NCI-H2196 treated with DMSO at 0.1 percent for 48 hours (cell line): Measurements from ENCODE around the gene UBE2Q1.
"Not testable (repeated sequence)": the region's sequence is repeated elsewhere in the genome, so short reads cannot be mapped to it uniquely, and the experiment has no call there.

Experiments
- DNase-seq: peaks from one replicate; lab custom pipeline; 2025; ENCODE audit not compliant: unreplicated experiment; lab: John Stamatoyannopoulos, UW

Gene UBE2Q1

DNA sequence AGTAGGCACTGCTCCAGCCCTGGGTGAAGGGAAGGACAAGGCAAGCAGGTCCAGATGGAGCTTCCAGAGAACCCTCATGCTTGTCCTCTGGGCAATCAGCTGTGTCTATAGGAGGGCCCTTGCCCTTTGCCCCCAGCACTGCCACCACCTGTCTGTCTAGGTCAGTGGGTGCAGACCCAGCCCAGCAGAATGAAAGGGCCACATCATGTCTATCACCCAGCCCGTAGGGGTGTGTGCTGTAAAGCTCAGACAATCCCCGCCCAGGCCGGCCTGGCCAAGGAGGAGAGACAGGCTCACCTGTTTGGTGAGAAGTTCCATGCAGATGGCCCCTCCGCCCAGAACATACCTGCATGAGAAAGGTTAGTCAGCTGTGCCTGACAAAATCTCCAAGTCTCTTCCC is 7.0 kb downstream of the UBE2Q1 start:
- DNase-seq = no peak

DNA sequence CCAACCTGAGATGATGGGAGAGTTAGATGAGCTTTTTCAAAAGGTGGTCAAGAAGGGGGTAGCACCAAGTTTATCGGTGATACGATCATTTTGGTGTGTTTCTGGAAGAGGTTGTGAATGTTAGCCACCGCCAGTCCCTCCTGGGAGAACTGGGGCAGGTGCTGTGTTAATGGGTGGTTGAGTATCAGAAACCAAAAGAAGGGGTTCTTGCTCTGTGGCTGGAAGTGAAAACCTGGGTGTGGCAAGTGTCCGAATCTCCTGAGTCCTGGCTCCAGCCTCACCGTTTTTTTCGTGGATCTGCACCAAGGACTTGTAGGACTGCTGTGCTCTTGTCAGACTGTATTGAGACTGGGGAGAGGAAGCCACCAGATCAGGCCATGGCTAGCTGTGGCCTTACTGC is 7.8 kb downstream of the UBE2Q1 start:
- no peak for DNase-seq

DNA sequence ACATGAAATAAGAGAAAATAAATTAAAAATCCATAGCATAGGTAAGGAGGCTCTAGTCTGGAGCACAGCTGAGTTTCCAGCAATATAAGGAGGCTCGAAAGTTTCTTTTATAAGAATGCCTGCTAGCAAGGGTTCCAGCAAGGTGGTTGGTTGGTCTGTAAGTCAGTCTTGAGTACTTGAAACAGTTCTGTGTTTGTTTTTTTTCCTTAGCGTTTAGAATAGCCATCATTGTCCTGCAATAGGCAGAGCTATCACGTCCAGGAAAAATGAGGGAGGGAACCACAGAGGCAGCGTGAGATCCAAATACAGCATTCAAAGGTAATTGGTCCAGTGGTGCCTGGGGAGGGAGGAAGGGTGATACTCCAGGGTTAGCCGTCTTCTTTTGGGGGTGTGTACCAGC is 8.4 kb downstream of the UBE2Q1 start:
- no peak for DNase-seq

DNA sequence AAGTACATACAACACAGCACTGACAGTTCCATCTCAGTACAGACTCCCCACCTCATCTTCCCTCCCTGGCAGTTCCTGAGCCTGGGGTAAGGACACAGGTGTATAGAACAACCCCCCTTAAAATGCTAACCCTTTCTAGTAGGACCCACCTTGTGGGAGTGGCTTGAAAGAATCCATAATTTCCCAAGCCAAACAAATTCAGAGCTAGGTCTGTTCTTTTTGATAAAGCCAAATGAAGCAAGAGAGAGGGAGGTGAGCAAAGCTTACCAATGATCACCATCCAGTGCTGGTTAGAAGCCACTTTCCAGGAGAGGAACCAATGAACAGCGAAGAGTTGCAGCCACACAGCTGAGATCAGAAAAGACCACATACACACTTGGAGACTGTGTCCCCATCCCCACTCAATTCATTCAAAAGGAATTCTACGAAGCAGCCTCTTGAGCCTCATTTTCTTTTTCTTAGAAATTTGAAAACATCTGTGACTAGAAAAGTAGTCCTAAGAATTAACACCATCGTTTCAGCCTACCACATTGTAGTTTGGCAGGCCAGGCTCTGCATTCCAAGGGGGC is 9.2 kb downstream of the UBE2Q1 start:
- no peak for DNase-seq

- DNase-seq = no peak
These were observed 10.4 kb downstream of the UBE2Q1 start for GRCh38 chr1:154548028-154548427.

DNA sequence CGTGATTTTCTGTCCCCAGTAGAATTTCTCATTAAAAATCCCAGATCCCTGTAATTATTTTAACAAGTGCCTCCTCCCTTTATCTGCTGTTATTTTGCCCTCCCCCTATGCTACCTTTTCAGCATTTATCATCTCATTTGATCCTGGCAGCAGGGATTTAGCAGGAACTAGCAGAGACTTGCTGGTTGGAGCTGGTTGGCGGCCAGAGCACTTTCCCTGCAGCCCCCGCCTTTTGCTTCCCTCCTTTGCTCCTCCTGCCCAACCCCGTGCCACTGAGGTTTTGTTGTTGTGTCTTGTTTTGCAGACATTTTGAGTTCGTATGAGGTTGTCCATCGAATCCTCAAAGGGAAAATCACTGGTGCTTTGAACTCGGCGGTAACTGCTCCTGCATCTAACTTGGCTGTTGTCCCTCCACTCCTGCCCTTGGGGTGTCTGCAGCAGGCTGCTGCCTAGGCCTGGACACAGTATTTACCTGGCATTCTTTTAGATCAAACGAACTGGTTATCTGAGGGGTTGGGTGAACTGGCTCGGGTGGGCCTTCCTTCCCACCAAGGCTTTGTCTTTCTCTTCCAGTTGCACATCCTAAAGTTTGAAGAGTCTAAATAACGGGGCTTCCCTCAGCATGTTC is 11.2 kb downstream of the UBE2Q1 start:
- DNase-seq = no peak

DNA sequence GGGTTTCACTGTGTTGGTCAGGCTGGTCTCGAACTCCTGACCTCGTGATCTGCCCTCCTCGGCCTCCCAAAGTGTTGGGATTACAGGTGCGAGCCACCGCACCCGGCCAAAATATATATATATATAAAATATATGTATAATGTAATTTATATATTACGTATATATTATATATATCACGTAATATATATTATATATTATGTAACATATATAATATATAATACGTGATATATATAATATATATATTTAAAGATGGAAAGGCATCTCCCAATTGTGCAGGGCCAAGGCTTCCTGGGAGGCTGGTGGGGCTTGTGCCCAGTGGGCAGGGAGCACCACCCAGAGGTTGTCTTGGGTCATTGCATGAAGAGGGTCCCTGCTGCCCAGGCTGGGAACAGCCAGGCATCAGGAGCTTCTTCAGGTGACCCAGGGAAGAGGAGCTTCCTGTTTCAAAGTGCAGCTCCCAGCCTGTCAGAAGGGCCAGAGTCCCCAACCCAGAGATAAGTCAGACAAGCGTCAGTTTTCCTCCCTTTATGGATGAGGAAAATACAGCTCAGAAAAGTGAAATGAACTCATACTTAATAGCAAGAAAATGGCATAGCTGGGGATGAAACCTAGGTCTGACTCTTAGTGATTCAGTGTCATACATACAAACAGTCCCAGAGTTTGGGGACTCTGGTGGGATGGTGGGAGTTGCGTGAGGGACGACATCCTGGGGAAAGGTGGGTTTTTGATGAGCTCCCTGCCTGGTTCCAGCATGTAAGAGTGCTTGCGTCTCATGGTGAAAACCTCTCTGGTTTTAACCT is 12.0 kb downstream of the UBE2Q1 start:
- DNase-seq = peak; percentile 58

- no peak for DNase-seq
These were observed 17.2 kb downstream of the UBE2Q1 start for GRCh38 chr1:154541231-154541630.

DNA sequence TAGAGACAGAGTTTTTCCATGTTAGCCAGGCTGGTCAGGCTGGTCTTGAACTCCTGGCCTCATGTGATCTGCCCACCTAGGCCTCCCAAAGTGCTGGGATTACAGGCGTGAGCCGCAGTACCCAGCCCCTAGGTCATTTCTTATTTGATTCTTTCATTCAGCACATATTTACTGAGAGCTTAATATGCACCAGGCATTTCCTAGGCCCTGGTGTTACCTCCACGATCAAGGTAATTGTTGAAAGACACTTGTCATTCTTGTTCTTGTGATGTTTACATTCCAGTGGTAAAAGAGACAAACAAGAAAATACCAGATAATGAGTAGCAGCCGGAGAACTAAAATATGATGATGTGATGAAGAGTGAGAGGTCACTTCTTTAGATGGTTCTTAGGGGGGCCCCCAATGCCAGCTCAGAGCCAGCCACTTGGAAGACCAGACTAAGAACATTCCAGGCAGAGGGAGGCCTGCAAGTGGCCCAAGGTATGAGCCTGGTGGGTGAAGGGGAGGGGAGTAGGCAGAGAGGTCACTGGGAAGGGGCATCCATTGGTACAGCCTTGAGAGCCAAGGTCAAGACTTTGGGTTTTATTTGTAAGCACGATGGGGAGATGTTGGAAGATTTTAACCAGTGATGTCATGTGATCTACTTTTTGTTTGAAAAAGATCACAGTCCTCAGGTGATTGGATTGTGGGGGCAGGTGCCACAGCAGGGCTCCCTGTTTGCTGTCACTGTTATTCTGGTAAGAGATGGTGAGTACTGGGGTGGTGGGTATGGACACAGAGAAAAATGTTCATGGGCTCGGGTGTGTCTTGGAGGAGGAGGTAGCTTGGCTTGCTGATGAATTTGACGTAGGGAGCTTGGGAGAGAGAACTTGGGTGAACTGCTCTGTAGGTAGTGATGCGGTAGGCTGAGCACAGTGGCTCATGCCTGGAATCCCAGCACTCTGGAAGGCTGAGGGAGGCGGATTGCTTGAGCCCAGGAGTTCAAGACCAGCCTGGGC is 18.7 kb downstream of the UBE2Q1 start:
- DNase-seq = no peak

GRCh38 chr1:154536570-154536969 is 21.9 kb downstream of the UBE2Q1 start:
- no peak for DNase-seq

GRCh38 chr1:154533952-154534844 is 24.3 kb downstream of the UBE2Q1 start:
- no peak for DNase-seq

- DNase-seq = not testable (repeated sequence)
These were observed 26.5 kb downstream of the UBE2Q1 start for GRCh38 chr1:154531950-154532349.

DNA sequence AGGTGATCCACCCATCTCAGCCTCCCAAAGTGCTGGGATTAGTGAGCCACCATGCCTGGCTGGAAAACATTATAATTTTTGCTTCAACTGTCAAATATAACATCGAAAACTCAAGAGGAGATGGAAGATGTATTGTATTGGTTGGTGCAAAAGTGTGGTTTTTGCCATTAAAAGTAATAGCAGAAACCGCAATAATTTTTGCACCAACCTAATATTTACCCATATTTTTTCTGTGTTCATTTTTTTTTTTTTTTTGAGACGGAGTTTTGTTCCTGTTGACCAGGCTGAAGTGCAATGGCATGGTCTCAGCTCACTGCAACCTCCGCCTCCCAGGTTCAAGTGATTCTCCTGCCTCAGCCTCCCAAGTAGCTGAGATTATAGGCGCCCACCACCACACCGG is 29.2 kb downstream of the UBE2Q1 start:
- no peak for DNase-seq

DNA sequence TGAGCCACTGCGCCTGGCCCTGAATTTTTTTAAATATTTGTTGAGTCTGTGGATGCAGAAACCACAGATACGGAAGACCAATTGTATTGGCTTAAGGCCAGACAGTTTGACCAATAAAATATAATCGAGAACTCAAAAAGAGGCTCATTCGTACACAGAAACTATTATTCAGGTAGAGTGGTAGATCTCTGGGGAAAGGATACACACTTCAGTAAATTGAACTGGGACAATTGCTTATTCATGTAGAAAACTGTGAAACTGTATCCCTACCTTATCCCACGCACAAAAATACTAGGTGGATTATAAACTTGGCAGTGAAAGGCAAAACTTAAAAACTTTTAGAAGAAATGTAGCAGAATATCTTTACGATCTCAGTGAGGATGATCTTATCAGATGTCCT is 31.3 kb downstream of the UBE2Q1 start:
- peak; percentile 12 for DNase-seq

DNA sequence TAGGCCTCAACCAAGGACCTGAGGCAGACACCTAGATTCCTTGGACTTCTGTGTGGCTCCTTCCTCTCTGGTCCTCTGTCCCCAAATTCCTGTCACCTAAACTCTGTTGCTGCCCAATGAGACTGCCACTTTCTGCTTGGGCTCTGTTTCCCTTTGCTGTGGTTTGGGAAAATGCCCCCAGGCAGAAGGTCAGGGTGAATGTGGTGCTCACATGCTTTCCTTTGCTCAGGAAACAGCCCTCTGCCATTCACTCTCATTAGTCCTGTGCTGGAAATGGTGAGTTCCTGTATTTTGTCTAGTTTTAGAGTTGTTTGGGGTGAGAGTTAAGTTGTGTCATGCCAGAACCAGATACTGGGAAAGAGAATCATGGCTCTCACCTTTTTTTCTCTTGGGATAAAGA is 33.6 kb downstream of the UBE2Q1 start:
- DNase-seq = no peak

DNA sequence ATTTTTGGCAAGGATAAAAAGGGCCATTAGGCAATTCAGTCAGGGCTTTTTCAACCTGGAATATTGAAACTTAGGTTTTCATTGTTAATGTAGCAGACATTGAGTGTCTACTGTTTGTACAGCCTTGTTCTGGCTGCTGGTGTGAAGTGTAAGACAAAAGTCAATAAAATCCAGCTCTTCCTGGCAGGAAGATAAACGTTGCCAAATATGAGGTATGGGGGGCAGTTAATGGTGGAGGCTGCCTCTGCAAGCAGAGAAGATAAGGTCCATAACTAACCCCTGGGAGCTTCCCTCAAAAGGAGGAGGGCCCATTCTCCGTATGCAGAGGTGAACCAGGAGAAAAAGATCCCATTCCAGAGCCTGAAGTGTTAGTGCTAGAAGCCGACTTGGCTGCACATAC is 36.8 kb downstream of the UBE2Q1 start:
- DNase-seq = no peak

- no peak for DNase-seq
These were observed 38.1 kb downstream of the UBE2Q1 start for GRCh38 chr1:154520333-154520732.

DNA sequence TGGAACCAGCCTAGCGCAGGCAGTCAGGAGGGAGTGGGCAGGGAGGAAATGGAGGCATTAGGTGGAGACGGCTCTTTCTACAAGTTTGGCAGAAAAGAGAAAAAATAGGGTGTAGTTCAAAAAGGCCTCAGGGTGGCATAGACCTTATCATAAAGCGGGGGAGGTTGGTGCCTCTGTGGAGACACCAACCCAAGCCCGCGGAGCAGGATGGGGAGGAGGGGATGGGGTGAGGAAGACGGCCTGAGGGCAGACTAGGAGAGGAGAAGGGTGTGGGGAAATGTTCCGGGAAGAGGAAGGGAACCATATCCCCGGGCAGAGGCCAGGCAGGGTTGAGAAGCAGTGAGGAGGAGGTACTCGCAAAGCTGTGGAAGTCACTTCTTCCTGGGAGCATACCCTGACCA is 38.9 kb downstream of the UBE2Q1 start:
- no peak for DNase-seq

DNA sequence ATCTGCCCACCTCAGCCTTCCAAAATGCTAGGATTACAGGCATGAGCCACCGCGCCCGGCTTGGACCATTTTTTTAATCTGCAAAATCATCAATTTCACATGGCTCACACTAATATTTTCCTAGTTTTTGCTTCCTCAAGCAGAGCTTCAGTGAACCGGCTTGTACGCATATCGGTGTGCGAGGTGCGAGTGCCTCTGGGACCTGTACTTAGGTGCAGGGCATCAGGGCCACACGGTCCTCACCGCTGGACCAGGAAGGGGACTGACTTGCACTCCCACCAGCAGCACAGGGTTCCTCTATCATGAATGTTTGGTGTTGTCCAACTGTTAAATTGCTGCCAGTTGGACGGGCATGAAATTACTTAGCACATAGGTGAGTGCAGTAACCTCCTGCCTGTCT is 40.8 kb downstream of the UBE2Q1 start:
- DNase-seq = no peak

GRCh38 chr1:154514066-154514553 is 44.4 kb downstream of the UBE2Q1 start:
- no peak for DNase-seq
